ENCODE data around the gene TRERF1. TPM values are rescaled to one million over a fixed set of nuclear protein-coding genes. Genes with fewer than 3 reads are reported as not detected.

TRERF1 gene
- total and polyA plus RNA-seq, 12 donors: 4.7 to 16.6 (median 8.0) TPM

DNA sequence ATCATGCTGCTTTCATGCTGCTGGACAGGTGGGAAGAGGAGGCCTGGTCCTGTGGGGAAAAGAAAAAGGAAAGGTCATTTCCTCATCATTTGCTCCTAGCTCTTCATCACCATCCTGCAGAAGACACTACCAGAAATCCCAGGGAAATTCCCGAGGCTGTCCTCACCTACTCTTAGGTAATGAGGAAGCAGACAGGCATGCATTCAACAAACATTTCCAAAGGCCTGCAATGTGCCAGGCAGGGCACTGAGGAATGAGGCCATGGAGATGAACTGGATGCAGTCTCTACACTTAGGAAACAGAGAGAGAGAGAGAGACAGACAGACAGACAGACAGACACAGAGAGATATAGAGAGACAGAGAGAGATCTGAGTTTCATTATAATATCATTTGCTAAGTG is 151.0 kb downstream of the TRERF1 start:
- no peak for DNase-seq
- H3K36me3 ChIP-seq (replicated peaks in 1 of 2): peaks cover 0 to 9% of the 10 kb centered on the region in 2 donors
- H3K27ac ChIP-seq: no peak overlapping the region
- H3K4me1 ChIP-seq (replicated peaks in 1 of 2): peaks cover 14 to 18% of the 10 kb centered on the region in 2 donors
- TF ChIP-seq, protein P1, sequence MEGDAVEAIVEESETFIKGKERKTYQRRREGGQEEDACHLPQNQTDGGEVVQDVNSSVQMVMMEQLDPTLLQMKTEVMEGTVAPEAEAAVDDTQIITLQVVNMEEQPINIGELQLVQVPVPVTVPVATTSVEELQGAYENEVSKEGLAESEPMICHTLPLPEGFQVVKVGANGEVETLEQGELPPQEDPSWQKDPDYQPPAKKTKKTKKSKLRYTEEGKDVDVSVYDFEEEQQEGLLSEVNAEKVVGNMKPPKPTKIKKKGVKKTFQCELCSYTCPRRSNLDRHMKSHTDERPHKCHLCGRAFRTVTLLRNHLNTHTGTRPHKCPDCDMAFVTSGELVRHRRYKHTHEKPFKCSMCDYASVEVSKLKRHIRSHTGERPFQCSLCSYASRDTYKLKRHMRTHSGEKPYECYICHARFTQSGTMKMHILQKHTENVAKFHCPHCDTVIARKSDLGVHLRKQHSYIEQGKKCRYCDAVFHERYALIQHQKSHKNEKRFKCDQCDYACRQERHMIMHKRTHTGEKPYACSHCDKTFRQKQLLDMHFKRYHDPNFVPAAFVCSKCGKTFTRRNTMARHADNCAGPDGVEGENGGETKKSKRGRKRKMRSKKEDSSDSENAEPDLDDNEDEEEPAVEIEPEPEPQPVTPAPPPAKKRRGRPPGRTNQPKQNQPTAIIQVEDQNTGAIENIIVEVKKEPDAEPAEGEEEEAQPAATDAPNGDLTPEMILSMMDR (IDR thresholded peaks at IDR 0.05): no peak
- no peak for TF ChIP-seq POLR2A (IDR thresholded peaks at IDR 0.05)
- intact Hi-C loops (cut with DNase I): no loop called here
- H3K4me3 ChIP-seq: no peak overlapping the region
- no peaks in the 10 kb centered on the region for H3K27me3 ChIP-seq
- 73 to 86% (median 83%) methylated on average over 1 of the region's 1 CpG for WGBS, 4 donors
- H3K9me3 ChIP-seq (replicated peaks in 1 of 3): no peaks in the 10 kb centered on the region

DNA sequence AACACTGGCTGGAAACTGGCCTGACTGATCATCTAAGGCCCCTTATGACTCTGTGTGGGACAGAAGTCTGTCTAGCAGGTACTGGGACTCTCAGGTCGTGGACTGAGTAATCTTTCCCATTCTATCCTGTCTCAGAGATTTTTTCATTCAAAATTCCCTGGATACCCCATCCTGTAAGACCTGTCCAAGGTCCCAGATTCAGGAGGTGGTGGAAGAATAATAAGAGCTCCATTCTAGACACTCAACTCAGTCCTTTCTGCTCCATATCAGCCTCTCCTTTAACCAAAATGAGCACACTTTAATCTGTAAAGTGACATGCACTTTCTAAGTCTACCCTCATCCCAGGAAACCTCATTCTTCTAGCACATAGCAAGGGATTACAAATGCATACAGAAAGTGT is 151.5 kb downstream of the TRERF1 start:
- Histone ChIP-seq H3K27ac (no peak overlapping the region), H3K27me3 (no peaks in the 10 kb centered on the region), H3K4me1 (replicated peaks in 1 of 2) (peaks cover 14 to 20% of the 10 kb centered on the region in 2 donors), H3K9me3 (replicated peaks in 1 of 3) (no peaks in the 10 kb centered on the region), H3K36me3 (replicated peaks in 1 of 2) (peaks cover 0 to 9% of the 10 kb centered on the region in 2 donors), H3K4me3 (no peak overlapping the region)
- intact Hi-C loops (cut with DNase I): no loop called here
- WGBS, 4 donors: 71 to 89% (median 86%) methylated on average over 1 of the region's 1 CpG
- TF ChIP-seq, protein P1 (IDR thresholded peaks at IDR 0.05): no peak
- TF ChIP-seq POLR2A (IDR thresholded peaks at IDR 0.05): no peak
- DNase-seq: no peak

GRCh38 chr6:42297661-42298060 is 154.1 kb downstream of the TRERF1 start:
- Histone ChIP-seq H3K27ac (no peak overlapping the region), H3K4me1 (replicated peaks in 1 of 2) (peaks cover 0 to 21% of the 10 kb centered on the region in 2 donors), H3K27me3 (no peaks in the 10 kb centered on the region), H3K36me3 (replicated peaks in 1 of 2) (peaks cover 0 to 9% of the 10 kb centered on the region in 2 donors), H3K9me3 (replicated peaks in 1 of 3) (no peaks in the 10 kb centered on the region), H3K4me3 (no peak overlapping the region)
- no peak for TF ChIP-seq POLR2A (IDR thresholded peaks at IDR 0.05)
- TF ChIP-seq, protein P1 (IDR thresholded peaks at IDR 0.05): no peak
- intact Hi-C loops (cut with DNase I): no loop called here
- DNase-seq: no peak

DNA sequence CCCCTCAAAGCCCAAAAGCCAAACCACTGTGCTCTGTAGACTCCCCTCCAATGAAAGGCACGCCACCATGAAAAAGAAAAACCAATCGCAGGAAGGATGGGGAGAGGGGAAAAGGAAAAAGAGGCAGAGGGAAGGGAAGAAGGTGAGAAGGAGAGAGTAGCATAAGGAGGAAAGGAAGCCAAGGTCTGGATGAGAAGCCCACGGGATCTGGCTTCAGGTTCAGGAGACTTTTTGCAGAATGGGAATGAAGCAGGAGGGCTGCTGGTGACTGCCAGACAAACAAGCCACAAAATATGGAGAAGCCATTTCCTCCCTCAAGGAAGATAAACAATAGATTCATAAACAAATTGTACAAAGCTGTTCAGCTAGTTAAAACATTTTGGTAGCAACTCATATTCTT is 155.1 kb downstream of the TRERF1 start:
- DNase-seq: no peak
- peaks cover 0 to 25% of the 10 kb centered on the region in 2 donors for H3K4me1 ChIP-seq (replicated peaks in 1 of 2)
- TF ChIP-seq, protein P1 (IDR thresholded peaks at IDR 0.05): no peak
- no peak for TF ChIP-seq POLR2A (IDR thresholded peaks at IDR 0.05)
- H3K9me3 ChIP-seq (replicated peaks in 1 of 3): no peaks in the 10 kb centered on the region
- intact Hi-C loops (cut with DNase I): no loop called here
- H3K4me3 ChIP-seq: no peak overlapping the region
- H3K36me3 ChIP-seq (replicated peaks in 1 of 2): peaks cover 0 to 9% of the 10 kb centered on the region in 2 donors
- H3K27me3 ChIP-seq: no peaks in the 10 kb centered on the region
- no peak overlapping the region for H3K27ac ChIP-seq
- 81 to 93% (median 91%) methylated on average over 3 of the region's 3 CpGs for WGBS, 4 donors
